Pancreas (tissue), 10 donors: ENCODE measurements around the gene PRAC2. TPM values are rescaled to one million over a fixed set of nuclear protein-coding genes. Genes with fewer than 3 reads are reported as not detected.

ENCODE experiments used
- ATAC-seq, 4 donors: fragments of 200-7000 bp; cut with Tn5 transposase; one replicate each; pipeline versions ENCODE4 v1.8.0 to v1.9.1; 2020; ENCODE audit warnings: mild to moderate bottlenecking in 4 of 4, moderate library complexity in 4 of 4
- DNase-seq, 6 donors: peaks; one replicate each; pipeline ENCODE4 v3.0.0-alpha.2; 2020
- FAIRE-seq: peaks from 2 replicates; lab custom pipeline; 2012; peaks lifted over from hg19 to GRCh38; lab: Jason Lieb, UNC
- H3K27ac ChIP-seq, 4 donors: fragments of 200-600 bp; sonication (generic); 1 replicate in 3 of 4; 2 replicates in 1 of 4; pipeline versions ENCODE4 v1.5.0 to v1.8.0; 2020
- H3K27me3 ChIP-seq, 4 donors: fragments of 200-600 bp; one replicate each; pipeline ENCODE4 v1.8.0; 2021
- H3K36me3 ChIP-seq, 3 donors: fragments of 200-600 bp; sonication (generic) in 1 of 3; one replicate each; pipeline versions ENCODE4 v1.5.0 to v1.8.0; 2020 to 2021
- H3K4me1 ChIP-seq, 3 donors: fragments of 200-600 bp; one replicate each; pipeline ENCODE4 v1.8.0; 2021
- H3K4me3 ChIP-seq, 4 donors: fragments of 200-600 bp; sonication (generic) in 2 of 4; one replicate each; pipeline versions ENCODE4 v1.5.0 to v1.8.0; 2020 to 2021
- H3K9me3 ChIP-seq, 4 donors: fragments of 200-600 bp; one replicate each; pipeline ENCODE4 v1.8.0; 2021
- CTCF ChIP-seq, 4 donors: fragments of 200-600 bp; sonication (generic) in 3 of 4; IDR thresholded peaks; one replicate each; pipeline versions ENCODE4 v1.5.0 to v1.8.0; 2021; ENCODE audit warnings: antibody characterized with exemption in 4 of 4
- WGBS, 2 donors: extraction: QIAGEN DNeasy Blood & Tissue Kit; methylation state at CpG; one replicate each; pipeline ENCODE4 v1.1.7; 2013; 5-methylcytosine and 5-hydroxymethylcytosine counted together
- intact Hi-C, 3 donors: fragments of 100-400 bp; cut with DNase I; formaldehyde crosslinking; loops; one replicate each; pipeline versions ENCODE4 v1.11.1 to v1.14.2; 2022
- polyA plus RNA-seq, 2 donors: library from polyadenylated mRNA; stranded (reverse); fragments of 200-250 nt; gene quantifications; one replicate each; pipeline ENCODE4 v1.2.3, GENCODE V29; 2013
- total RNA-seq, 6 donors: library from RNA; stranded (reverse); fragmentation: NEBNext Ultra II Directional in 4 of 6; extraction: Animal tissue kit (Norgen Biotek cat#: 25700) in 4 of 6; gene quantifications; one replicate each; pipeline versions ENCODE4 v1.2.1 to v1.2.4, GENCODE V29; 2021 to 2023
- donor health status: healthy with polysubstance abuse.
- donor health status: DM: no; HTN: no; CAD: no; lungs with moderate emphysema.
- donor health status: DM: no; HTN: no; CAD: no.
- donor health status: control.
- donor health status: control.
- donor health status: Bipolar disorder and iron deficiency.
- donor health status: DM: yes; HTN: yes; CAD: no.
- donor health status: DM: no; HTN: no; CAD: no.
- donor health status: DM: no; HTN: no; CAD: no.
- donor health status: DM: yes; HTN: yes; CAD: no.

The PRAC2 gene
- total and polyA plus RNA-seq, 8 donors = not detected

- Histone ChIP-seq H3K27me3 (peaks cover 0 to 1% (median 0%) of the 10 kb centered on the region in 4 donors), H3K4me3 (no peak overlapping the region), H3K4me1 (no peaks in the 10 kb centered on the region), H3K9me3 (no peaks in the 10 kb centered on the region), H3K27ac (no peak overlapping the region), H3K36me3 (no peaks in the 10 kb centered on the region)
- DNase-seq (no peak), ATAC-seq (no peak), FAIRE-seq (no peak)
- intact Hi-C loops = no loop called here
- TF ChIP-seq CTCF (IDR thresholded peaks at IDR 0.05) = no peak
- 64 to 79% methylated on average over 6 of the region's 6 CpGs for WGBS, 2 donors
These were observed 38.1 kb downstream of the PRAC2 start for GRCh38 chr17:48761114-48761513.

- intact Hi-C loops = no loop called here
These were observed 44.3 kb downstream of the PRAC2 start for GRCh38 chr17:48767263-48767774.

GRCh38 chr17:48769009-48769675, 46.2 kb downstream of the PRAC2 start:
- Histone ChIP-seq H3K27me3 (no peaks in the 10 kb centered on the region), H3K27ac (no peak overlapping the region), H3K4me1 (no peaks in the 10 kb centered on the region), H3K9me3 (no peaks in the 10 kb centered on the region), H3K4me3 (no peak overlapping the region), H3K36me3 (no peaks in the 10 kb centered on the region)
- WGBS, 2 donors = 84 to 86% methylated on average over 5 of the region's 5 CpGs
- intact Hi-C loops = no loop called here
- peak in 1 of 4 donors; percentile 27 for ATAC-seq
- FAIRE-seq = no peak
- no peak for TF ChIP-seq CTCF (IDR thresholded peaks at IDR 0.05)
- DNase-seq = no peak

More at GRCh38 chr17:48767263-48767774, 44.3 kb downstream of the PRAC2 start:
- TF ChIP-seq CTCF (IDR thresholded peaks at IDR 0.05) = no peak
- WGBS, 2 donors = 71 to 80% methylated on average over 4 of the region's 4 CpGs
- Histone ChIP-seq H3K27me3 (no peaks in the 10 kb centered on the region), H3K9me3 (no peaks in the 10 kb centered on the region), H3K4me1 (no peaks in the 10 kb centered on the region), H3K4me3 (no peak overlapping the region), H3K27ac (no peak overlapping the region), H3K36me3 (no peaks in the 10 kb centered on the region)
- DNase-seq (no peak), FAIRE-seq (no peak), ATAC-seq (no peak)

GRCh38 chr17:48770954-48771353, 48.0 kb downstream of the PRAC2 start:
- ATAC-seq (no peak), DNase-seq (no peak), FAIRE-seq (no peak)
- Histone ChIP-seq H3K4me3 (no peak overlapping the region), H3K9me3 (no peaks in the 10 kb centered on the region), H3K4me1 (no peaks in the 10 kb centered on the region), H3K27ac (no peak overlapping the region), H3K36me3 (no peaks in the 10 kb centered on the region), H3K27me3 (no peaks in the 10 kb centered on the region)
- TF ChIP-seq CTCF (IDR thresholded peaks at IDR 0.05) = no peak
- 55 to 57% methylated on average over 3 of the region's 3 CpGs for WGBS, 2 donors
- intact Hi-C loops = no loop called here

- intact Hi-C loops = no loop called here
- FAIRE-seq (no peak), DNase-seq (no peak), ATAC-seq (no peak)
- H3K36me3 ChIP-seq = no peaks in the 10 kb centered on the region
- H3K27me3 ChIP-seq = no peaks in the 10 kb centered on the region
- no peaks in the 10 kb centered on the region for H3K4me1 ChIP-seq
- H3K9me3 ChIP-seq = no peaks in the 10 kb centered on the region
- H3K27ac ChIP-seq = no peak overlapping the region
- no peak for TF ChIP-seq CTCF (IDR thresholded peaks at IDR 0.05)
- no peak overlapping the region for H3K4me3 ChIP-seq
- 84 to 95% methylated on average over 3 of the region's 3 CpGs for WGBS, 2 donors
These were observed 50.3 kb downstream of the PRAC2 start for GRCh38 chr17:48773245-48773644.
